IPS-15b (cell line): ENCODE results near the gene WNT1.
A peak's percentile ranks its signal among the peaks of the same experiment; 100 is the strongest.

ENCODE experiments used
- H3K27me3 ChIP-seq: one replicate; pipeline ENCODE4 v1.6.1; 2013; ENCODE audit warnings: low read length; ENCODE audit not compliant: control insufficient read depth, insufficient read depth
- H3K36me3 ChIP-seq: one replicate; pipeline ENCODE4 v1.6.1; 2013; ENCODE audit warnings: low read length; ENCODE audit not compliant: control insufficient read depth, insufficient read depth
- H3K4me1 ChIP-seq: one replicate; pipeline ENCODE4 v1.6.1; 2013; ENCODE audit warnings: mild to moderate bottlenecking, low read length; ENCODE audit not compliant: control insufficient read depth, insufficient read depth
- H3K4me3 ChIP-seq: one replicate; pipeline ENCODE4 v1.5.1; 2013; ENCODE audit warnings: low read depth, low read length
- H3K9ac ChIP-seq: one replicate; pipeline ENCODE4 v1.6.1; 2013; ENCODE audit warnings: low read depth, mild to moderate bottlenecking, low read length
- H3K9me3 ChIP-seq: one replicate; pipeline ENCODE4 v1.6.1; 2013; ENCODE audit warnings: mild to moderate bottlenecking, low read length; ENCODE audit not compliant: control insufficient read depth, insufficient read depth

WNT1 gene

GRCh38 chr12:48973941-48974673 is 4.0 kb upstream of the WNT1 start:
- peak overlapping the region; percentile 35 for H3K4me3 ChIP-seq
- H3K27me3 ChIP-seq = peaks cover 99% of the 10 kb centered on the region
- no peak overlapping the region for H3K9ac ChIP-seq
- peaks cover 11% of the 10 kb centered on the region for H3K4me1 ChIP-seq
- no peaks in the 10 kb centered on the region for H3K9me3 ChIP-seq
- no peaks in the 10 kb centered on the region for H3K36me3 ChIP-seq

GRCh38 chr12:48977290-48978281 is 536 bp upstream of the WNT1 start:
- no peak overlapping the region for H3K9ac ChIP-seq
- peak overlapping the region; percentile 56 for H3K4me3 ChIP-seq
- H3K27me3 ChIP-seq = peaks cover 99% of the 10 kb centered on the region
- no peaks in the 10 kb centered on the region for H3K4me1 ChIP-seq
- no peaks in the 10 kb centered on the region for H3K9me3 ChIP-seq
- no peaks in the 10 kb centered on the region for H3K36me3 ChIP-seq

- peak overlapping the region; percentile 56 for H3K4me3 ChIP-seq
- no peaks in the 10 kb centered on the region for H3K4me1 ChIP-seq
- no peaks in the 10 kb centered on the region for H3K36me3 ChIP-seq
- no peak overlapping the region for H3K9ac ChIP-seq
- peaks cover 98% of the 10 kb centered on the region for H3K27me3 ChIP-seq
- H3K9me3 ChIP-seq = no peaks in the 10 kb centered on the region
Observed at GRCh38 chr12:48978741-48979601, 849 bp downstream of the WNT1 start.

DNA sequence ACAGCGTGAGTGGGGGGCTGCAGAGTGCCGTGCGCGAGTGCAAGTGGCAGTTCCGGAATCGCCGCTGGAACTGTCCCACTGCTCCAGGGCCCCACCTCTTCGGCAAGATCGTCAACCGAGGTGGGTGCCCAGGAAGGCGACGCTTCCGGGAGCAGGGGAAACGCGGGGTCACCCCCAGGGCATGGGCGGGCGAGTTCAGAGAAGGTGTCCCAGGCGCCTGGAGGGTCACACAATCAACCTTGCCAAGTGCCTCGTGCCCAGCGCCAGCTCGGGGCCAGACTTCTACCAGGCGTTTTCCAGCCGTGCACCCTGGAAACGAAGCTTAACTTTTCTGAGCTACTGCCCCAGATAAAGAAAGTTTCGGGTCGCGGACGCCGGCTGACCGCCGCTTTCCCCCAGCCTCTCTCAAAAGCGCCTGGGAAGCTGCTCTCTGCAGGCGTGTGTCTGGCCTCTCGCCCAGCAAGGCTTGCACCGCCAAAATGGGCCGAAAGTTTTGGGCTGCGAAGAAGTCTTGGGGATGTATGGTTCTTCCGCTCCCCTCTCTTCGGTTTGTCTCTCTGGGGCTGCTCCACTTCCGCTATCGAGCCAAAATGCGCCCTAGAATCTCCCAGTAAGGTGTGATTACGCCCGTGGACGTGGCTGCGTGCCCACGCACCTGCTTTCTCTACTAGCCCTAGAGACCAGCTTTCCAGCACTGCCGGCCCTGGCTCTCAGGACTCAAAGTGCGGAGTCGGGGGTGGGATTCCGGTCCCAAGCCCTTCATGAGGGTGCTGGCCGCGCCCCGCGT is 1.7 kb downstream of the WNT1 start:
- Histone ChIP-seq H3K36me3 (no peaks in the 10 kb centered on the region), H3K4me3 (peak overlapping the region; percentile 56), H3K4me1 (no peaks in the 10 kb centered on the region), H3K9me3 (no peaks in the 10 kb centered on the region), H3K9ac (no peak overlapping the region), H3K27me3 (peaks cover 98% of the 10 kb centered on the region)

GRCh38 chr12:48980389-48980952 is 2.3 kb downstream of the WNT1 start:
- H3K9ac ChIP-seq = no peak overlapping the region
- H3K36me3 ChIP-seq = no peaks in the 10 kb centered on the region
- H3K4me1 ChIP-seq = no peaks in the 10 kb centered on the region
- H3K27me3 ChIP-seq = peaks cover 98% of the 10 kb centered on the region
- no peaks in the 10 kb centered on the region for H3K9me3 ChIP-seq
- H3K4me3 ChIP-seq = peak overlapping the region; percentile 56

DNA sequence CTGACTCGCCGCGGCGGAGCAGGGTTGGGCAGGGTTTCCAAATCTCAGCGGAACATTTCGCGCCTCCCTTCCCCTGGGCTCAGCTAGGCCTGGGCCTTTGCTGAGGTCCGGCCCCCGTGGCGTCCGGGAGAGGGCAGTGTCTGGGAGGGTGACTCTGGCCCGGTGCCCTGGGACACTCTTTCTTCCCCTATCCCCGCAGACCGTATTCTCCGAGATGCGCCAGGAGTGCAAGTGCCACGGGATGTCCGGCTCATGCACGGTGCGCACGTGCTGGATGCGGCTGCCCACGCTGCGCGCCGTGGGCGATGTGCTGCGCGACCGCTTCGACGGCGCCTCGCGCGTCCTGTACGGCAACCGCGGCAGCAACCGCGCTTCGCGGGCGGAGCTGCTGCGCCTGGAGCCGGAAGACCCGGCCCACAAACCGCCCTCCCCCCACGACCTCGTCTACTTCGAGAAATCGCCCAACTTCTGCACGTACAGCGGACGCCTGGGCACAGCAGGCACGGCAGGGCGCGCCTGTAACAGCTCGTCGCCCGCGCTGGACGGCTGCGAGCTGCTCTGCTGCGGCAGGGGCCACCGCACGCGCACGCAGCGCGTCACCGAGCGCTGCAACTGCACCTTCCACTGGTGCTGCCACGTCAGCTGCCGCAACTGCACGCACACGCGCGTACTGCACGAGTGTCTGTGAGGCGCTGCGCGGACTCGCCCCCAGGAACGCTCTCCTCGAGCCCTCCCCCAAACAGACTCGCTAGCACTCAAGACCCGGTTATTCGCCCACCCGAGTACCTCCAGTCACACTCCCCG is 3.0 kb downstream of the WNT1 start:
- H3K4me3 ChIP-seq = peak overlapping the region; percentile 56
- H3K36me3 ChIP-seq = no peaks in the 10 kb centered on the region
- peaks cover 98% of the 10 kb centered on the region for H3K27me3 ChIP-seq
- H3K9ac ChIP-seq = no peak overlapping the region
- H3K9me3 ChIP-seq = no peaks in the 10 kb centered on the region
- peaks cover 2% of the 10 kb centered on the region for H3K4me1 ChIP-seq

DNA sequence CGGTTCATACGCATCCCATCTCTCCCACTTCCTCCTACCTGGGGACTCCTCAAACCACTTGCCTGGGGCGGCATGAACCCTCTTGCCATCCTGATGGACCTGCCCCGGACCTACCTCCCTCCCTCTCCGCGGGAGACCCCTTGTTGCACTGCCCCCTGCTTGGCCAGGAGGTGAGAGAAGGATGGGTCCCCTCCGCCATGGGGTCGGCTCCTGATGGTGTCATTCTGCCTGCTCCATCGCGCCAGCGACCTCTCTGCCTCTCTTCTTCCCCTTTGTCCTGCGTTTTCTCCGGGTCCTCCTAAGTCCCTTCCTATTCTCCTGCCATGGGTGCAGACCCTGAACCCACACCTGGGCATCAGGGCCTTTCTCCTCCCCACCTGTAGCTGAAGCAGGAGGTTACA is 3.6 kb downstream of the WNT1 start:
- peaks cover 2% of the 10 kb centered on the region for H3K4me1 ChIP-seq
- peaks cover 94% of the 10 kb centered on the region for H3K27me3 ChIP-seq
- no peak overlapping the region for H3K9ac ChIP-seq
- H3K9me3 ChIP-seq = no peaks in the 10 kb centered on the region
- H3K4me3 ChIP-seq = peak overlapping the region; percentile 56
- H3K36me3 ChIP-seq = no peaks in the 10 kb centered on the region

DNA sequence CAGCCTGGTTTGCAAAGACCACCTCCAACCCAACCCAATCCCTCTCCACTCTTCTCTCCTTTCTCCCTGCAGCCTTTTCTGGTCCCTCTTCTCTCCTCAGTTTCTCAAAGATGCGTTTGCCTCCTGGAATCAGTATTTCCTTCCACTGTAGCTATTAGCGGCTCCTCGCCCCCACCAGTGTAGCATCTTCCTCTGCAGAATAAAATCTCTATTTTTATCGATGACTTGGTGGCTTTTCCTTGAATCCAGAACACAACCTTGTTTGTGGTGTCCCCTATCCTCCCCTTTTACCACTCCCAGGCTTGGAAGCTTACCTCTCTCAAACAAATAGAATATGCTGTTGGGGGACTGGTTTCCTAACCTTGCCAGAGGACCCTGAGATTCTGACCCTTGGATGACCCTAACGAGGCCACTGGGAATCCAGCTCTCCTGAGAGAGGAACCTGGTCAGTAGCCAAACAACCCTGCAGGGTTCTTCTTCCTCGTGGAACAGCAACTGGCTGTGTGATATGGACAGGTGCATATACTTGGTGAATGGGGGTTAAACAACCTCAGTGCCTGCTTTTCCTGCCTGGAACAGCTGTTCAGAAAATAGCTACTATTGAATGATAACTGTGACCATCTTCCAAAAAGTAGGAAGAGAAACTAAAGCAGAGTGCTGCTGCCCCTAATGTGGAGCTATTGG is 4.4 kb downstream of the WNT1 start:
- H3K4me1 ChIP-seq = peaks cover 2% of the 10 kb centered on the region
- peaks cover 94% of the 10 kb centered on the region for H3K27me3 ChIP-seq
- H3K9ac ChIP-seq = no peak overlapping the region
- no peaks in the 10 kb centered on the region for H3K9me3 ChIP-seq
- H3K4me3 ChIP-seq = peak overlapping the region; percentile 56
- no peaks in the 10 kb centered on the region for H3K36me3 ChIP-seq

DNA sequence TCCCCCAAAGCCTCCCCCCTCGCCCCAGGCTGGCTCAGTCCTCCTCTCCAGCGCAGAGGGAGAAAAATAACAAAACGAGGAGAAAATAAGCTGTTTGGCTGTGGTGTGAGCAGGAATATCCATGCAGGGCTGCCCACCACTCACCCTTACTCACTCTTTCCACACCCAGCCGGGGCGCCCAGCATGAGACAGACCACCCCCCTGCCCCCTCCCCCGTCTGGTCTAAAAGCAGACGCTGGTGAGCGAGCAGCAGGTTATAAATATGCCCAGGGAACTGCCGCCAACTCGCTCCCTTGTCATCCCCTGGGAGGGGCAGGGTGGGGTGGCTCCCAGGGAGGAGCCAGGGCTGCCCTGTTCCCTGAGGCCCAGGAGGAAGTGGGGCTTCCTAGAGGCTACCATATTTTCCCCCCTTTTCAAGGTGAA is 7.4 kb downstream of the WNT1 start:
- Histone ChIP-seq H3K36me3 (no peaks in the 10 kb centered on the region), H3K27me3 (peaks cover 85% of the 10 kb centered on the region), H3K4me1 (peaks cover 2% of the 10 kb centered on the region), H3K9me3 (no peaks in the 10 kb centered on the region), H3K4me3 (no peak overlapping the region), H3K9ac (no peak overlapping the region)

GRCh38 chr12:48985901-48986300 is 7.8 kb downstream of the WNT1 start:
- Histone ChIP-seq H3K4me3 (no peak overlapping the region), H3K9me3 (no peaks in the 10 kb centered on the region), H3K27me3 (peaks cover 85% of the 10 kb centered on the region), H3K4me1 (peaks cover 5% of the 10 kb centered on the region), H3K36me3 (no peaks in the 10 kb centered on the region), H3K9ac (no peak overlapping the region)
